ENCODE data around the gene GPR176.
A peak's percentile ranks its signal among the peaks of the same experiment; 100 is the strongest.

The GPR176 gene

DNA sequence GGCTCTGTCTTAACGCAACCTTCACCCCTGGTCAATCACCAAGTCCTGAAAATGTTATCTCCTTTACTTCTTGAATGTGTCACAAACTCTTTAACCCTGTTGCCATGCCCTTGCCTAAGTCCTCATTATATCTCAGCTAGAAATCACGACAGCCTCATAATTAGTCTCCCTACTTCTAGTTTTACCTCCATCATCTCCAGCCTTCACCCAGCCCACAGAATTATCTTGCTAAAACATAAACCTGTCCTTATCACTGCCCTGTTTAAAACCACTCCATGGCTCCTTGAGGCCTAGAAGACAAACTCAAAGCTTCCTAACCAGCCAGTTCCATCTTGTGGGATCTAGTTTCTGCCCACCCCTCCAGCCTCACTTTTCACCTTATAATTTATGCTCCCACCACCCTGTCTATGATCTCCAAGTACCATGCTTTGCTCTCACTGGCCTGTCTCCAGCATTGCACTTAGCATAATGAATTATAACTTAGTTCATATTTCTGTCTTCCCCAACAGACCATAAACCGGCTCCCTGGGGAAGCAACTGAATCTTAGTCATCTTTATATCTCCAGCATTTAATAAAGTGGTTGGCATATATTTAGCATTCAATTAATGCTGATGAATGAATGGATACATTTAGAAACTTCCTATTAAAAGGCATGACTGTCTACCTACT is 39.2 kb downstream of the GPR176 start (continued):
- TF ChIP-seq ZNF843 (tag by site-specific recombination; IDR thresholded peaks at IDR 0.05) (0 out of 2 replicates have a peak, but pooled peaks have one; percentile 28), ZNF785 (tag by site-specific recombination; IDR thresholded peaks at IDR 0.05) (no peak), PRDM1 (tag by site-specific recombination; IDR thresholded peaks at IDR 0.05) (no peak)
- TF ChIP-seq, protein P1, sequence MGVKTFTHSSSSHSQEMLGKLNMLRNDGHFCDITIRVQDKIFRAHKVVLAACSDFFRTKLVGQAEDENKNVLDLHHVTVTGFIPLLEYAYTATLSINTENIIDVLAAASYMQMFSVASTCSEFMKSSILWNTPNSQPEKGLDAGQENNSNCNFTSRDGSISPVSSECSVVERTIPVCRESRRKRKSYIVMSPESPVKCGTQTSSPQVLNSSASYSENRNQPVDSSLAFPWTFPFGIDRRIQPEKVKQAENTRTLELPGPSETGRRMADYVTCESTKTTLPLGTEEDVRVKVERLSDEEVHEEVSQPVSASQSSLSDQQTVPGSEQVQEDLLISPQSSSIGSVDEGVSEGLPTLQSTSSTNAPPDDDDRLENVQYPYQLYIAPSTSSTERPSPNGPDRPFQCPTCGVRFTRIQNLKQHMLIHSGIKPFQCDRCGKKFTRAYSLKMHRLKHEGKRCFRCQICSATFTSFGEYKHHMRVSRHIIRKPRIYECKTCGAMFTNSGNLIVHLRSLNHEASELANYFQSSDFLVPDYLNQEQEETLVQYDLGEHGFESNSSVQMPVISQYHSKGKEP (tag by site-specific recombination; IDR thresholded peaks at IDR 0.05), result peak; percentile 43; the same call in 1 of the 2 replicates

GRCh38 chr15:39878406-39878785 is 41.7 kb downstream of the GPR176 start:
- Histone ChIP-seq H3K36me3 (ENCODE audit: control insufficient read depth in 2 of 2, insufficient read depth in 1 of 2, low read length in 2 of 2) (no peaks in the 10 kb centered on the region), H3K27ac (ENCODE audit: extremely low read depth, low read depth, low read length) (no peak overlapping the region), H3K9me3 (ENCODE audit: control insufficient read depth, insufficient read depth, low read depth, low read length) (no peaks in the 10 kb centered on the region), H3K4me3 (ENCODE audit: low read depth, low read length) (no peak overlapping the region), H3K4me1 (ENCODE audit: control insufficient read depth, insufficient read depth, low read length) (no peaks in the 10 kb centered on the region)
- ChIA-PET CTCF (interaction anchor here (0.6 to 1.0 kb wide), 2 partner anchors 397 to 770 kb away, joined by 4 to 5 read pairs; no protein-coding TSS in a partner anchor), POLR2A (no interaction called here)
- TF ChIP-seq, protein P2, sequence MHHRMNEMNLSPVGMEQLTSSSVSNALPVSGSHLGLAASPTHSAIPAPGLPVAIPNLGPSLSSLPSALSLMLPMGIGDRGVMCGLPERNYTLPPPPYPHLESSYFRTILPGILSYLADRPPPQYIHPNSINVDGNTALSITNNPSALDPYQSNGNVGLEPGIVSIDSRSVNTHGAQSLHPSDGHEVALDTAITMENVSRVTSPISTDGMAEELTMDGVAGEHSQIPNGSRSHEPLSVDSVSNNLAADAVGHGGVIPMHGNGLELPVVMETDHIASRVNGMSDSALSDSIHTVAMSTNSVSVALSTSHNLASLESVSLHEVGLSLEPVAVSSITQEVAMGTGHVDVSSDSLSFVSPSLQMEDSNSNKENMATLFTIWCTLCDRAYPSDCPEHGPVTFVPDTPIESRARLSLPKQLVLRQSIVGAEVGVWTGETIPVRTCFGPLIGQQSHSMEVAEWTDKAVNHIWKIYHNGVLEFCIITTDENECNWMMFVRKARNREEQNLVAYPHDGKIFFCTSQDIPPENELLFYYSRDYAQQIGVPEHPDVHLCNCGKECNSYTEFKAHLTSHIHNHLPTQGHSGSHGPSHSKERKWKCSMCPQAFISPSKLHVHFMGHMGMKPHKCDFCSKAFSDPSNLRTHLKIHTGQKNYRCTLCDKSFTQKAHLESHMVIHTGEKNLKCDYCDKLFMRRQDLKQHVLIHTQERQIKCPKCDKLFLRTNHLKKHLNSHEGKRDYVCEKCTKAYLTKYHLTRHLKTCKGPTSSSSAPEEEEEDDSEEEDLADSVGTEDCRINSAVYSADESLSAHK (tag by site-specific recombination; IDR thresholded peaks at IDR 0.05), result no peak
- TF ChIP-seq ATF2 (tag by site-specific recombination; IDR thresholded peaks at IDR 0.05; ENCODE audit: low read depth) (no peak), ZNF654 (tag by site-specific recombination; IDR thresholded peaks at IDR 0.05; ENCODE audit: low read depth) (no peak), REST (tag by site-specific recombination; IDR thresholded peaks at IDR 0.05) (no peak), ZNF174 (tag by site-specific recombination; IDR thresholded peaks at IDR 0.05) (no peak), HOXA7 (CRISPR knock-in tag; IDR thresholded peaks at IDR 0.05; ENCODE audit: borderline replicate concordance) (no peak), OVOL3 (tag by site-specific recombination; IDR thresholded peaks at IDR 0.05) (no peak), ZNF571 (tag by site-specific recombination; IDR thresholded peaks at IDR 0.05) (no peak), ZNF830 (tag by site-specific recombination; IDR thresholded peaks at IDR 0.05; ENCODE audit: low read depth) (no peak), ZNF37A (tag by site-specific recombination; IDR thresholded peaks at IDR 0.05) (no peak), ZNF223 (tag by site-specific recombination; IDR thresholded peaks at IDR 0.05) (no peak), ZNF157 (tag by site-specific recombination; IDR thresholded peaks at IDR 0.05) (no peak), ZNF426 (tag by site-specific recombination; IDR thresholded peaks at IDR 0.05) (no peak), ZNF214 (tag by site-specific recombination; IDR thresholded peaks at IDR 0.05; ENCODE audit: borderline replicate concordance) (no peak), SCRT2 (tag by site-specific recombination; IDR thresholded peaks at IDR 0.05) (no peak), KLF9 (tag by site-specific recombination; IDR thresholded peaks at IDR 0.05; ENCODE audit: low read depth) (no peak), ZNF776 (tag by site-specific recombination; IDR thresholded peaks at IDR 0.05; ENCODE audit: borderline replicate concordance) (no peak)
